HL-60 (cell line): ENCODE data around the gene CXCL9.
"Not testable (repeated sequence)": the region's sequence is repeated elsewhere in the genome, so short reads cannot be mapped to it uniquely, and the experiment has no call there.

Source experiments
- DNase-seq, 2 experiments: peaks; one replicate each; pipeline ENCODE4 v3.0.0-alpha.2; 2010 to 2020; ENCODE audit warnings: low read depth in 1 of 2, low spot score in 1 of 2
- H3K27ac ChIP-seq: fragments of 250-450 bp; sonication (Bioruptor Pico); replicated peaks from 2 replicates; pipeline ENCODE4 v1.5.1; 2020; ENCODE audit warnings: mild to moderate bottlenecking, moderate library complexity
- H3K27me3 ChIP-seq: fragments of 250-450 bp; sonication (Bioruptor Pico); 2 replicates; pipeline ENCODE4 v1.5.1; 2021; ENCODE audit warnings: mild to moderate bottlenecking, moderate library complexity; ENCODE audit not compliant: insufficient read depth, poor library complexity, severe bottlenecking
- H3K4me3 ChIP-seq: replicated peaks from 2 replicates; pipeline ENCODE4 v1.5.1; 2011; ENCODE audit warnings: mild to moderate bottlenecking, control low read depth, low read length; ENCODE audit not compliant: insufficient read depth
- GABPA ChIP-seq: IDR thresholded peaks from 2 replicates; pipeline ENCODE4 v1.6.1; 2012; ENCODE audit warnings: low read depth
- POLR2AphosphoS5 ChIP-seq: IDR thresholded peaks from 2 replicates; pipeline ENCODE4 v1.6.1; 2012; ENCODE audit warnings: low read depth
- REST ChIP-seq: IDR thresholded peaks from 2 replicates; pipeline ENCODE4 v1.6.1; 2012; ENCODE audit warnings: low read depth; ENCODE audit not compliant: insufficient replicate concordance
- SPI1 ChIP-seq: IDR thresholded peaks from 2 replicates; pipeline ENCODE4 v1.6.1; 2012; ENCODE audit warnings: low read depth, mild to moderate bottlenecking, borderline replicate concordance
- TF ChIP-seq, protein P1 (sequence below): IDR thresholded peaks from one replicate; pipeline ENCODE4 v1.5.1; 2011; ENCODE audit warnings: low read length, control low read depth, inconsistent platforms; ENCODE audit not compliant: insufficient read depth

The CXCL9 gene

DNA sequence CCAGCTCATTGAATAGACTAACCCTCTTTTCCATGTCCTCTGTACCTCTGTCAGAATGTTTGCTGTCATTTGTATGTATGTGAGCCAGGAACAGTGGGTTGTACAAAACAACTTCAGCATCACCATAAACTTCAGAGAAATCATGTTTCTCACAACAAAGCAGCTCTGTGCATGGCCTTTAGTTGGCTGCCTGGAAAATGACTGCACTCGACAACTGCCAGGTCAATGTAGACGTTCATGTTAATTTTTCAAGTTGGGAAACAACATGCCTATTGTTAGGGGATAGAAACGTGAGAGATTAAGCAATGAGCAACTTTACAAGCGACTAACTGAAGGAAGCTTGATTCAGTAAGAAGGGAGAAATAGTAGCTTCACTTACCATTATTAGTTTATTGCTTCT, 46.4 kb upstream of the CXCL9 start:
- Histone ChIP-seq H3K27me3 (no peaks in the 10 kb centered on the region), H3K27ac (no peak overlapping the region), H3K4me3 (no peak overlapping the region)
- no peak for DNase-seq
- TF ChIP-seq, protein P1, sequence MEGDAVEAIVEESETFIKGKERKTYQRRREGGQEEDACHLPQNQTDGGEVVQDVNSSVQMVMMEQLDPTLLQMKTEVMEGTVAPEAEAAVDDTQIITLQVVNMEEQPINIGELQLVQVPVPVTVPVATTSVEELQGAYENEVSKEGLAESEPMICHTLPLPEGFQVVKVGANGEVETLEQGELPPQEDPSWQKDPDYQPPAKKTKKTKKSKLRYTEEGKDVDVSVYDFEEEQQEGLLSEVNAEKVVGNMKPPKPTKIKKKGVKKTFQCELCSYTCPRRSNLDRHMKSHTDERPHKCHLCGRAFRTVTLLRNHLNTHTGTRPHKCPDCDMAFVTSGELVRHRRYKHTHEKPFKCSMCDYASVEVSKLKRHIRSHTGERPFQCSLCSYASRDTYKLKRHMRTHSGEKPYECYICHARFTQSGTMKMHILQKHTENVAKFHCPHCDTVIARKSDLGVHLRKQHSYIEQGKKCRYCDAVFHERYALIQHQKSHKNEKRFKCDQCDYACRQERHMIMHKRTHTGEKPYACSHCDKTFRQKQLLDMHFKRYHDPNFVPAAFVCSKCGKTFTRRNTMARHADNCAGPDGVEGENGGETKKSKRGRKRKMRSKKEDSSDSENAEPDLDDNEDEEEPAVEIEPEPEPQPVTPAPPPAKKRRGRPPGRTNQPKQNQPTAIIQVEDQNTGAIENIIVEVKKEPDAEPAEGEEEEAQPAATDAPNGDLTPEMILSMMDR = no peak
- TF ChIP-seq GABPA (no peak), SPI1 (no peak), POLR2AphosphoS5 (no peak), REST (no peak)

DNA sequence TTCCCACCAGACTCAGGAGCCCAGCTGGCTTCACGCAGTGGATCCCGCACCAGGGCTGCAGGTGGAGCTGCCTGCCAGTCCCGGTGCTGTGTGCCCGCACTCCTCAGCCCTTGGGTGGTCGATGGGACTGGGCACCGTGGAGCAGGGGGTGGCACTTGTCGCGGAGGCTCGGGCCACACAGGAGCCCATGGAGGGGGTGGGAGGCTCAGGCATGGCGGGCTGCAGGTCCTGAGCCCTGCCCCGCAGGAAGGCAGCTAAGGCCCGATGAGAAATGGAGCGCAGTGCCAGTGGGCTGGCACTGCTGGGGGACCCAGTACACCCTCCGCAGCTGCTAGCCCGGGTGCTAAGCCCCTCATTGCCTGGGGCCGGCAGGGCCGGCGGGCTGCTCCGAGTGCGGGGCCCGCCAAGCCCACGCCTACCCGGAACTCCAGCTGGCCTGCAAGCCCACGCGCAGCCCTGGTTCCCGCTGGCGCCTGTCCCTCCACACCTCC, 43.3 kb upstream of the CXCL9 start:
- H3K4me3 ChIP-seq, H3K27ac ChIP-seq, DNase-seq, H3K27me3 ChIP-seq: not testable (repeated sequence)

DNA sequence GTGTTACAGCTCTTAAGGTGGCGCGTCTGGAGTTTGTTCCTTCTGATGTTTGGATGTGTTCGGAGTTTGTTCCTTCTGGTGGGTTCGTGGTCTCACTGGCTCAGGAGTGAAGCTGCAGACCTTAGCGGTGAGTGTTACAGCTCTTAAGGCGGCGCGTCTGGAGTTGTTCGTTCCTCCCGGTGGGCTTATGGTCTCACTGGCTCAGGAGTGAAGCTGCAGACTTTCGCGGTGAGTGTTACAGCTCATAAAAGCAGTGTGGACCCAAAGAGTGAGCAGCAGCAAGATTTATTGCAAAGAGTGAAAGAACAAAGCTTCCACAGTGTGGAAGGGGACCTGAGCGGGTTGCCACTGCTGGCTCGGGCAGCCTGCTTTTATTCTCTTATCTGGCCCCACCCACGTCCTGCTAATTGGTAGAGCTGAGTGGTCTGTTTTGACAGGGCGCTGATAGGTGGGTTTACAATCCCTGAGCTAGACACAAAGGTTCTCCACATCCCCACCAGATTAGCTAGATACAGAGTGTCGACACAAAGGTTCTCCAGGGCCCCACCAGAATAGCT, 42.6 kb upstream of the CXCL9 start:
- H3K27ac ChIP-seq = not testable (repeated sequence)

GRCh38 chr4:76044686-76045085, 37.4 kb upstream of the CXCL9 start:
- H3K27me3 ChIP-seq, DNase-seq, H3K27ac ChIP-seq, H3K4me3 ChIP-seq: not testable (repeated sequence)

More for the DNA sequence above, 42.6 kb upstream of the CXCL9 start:
- not testable (repeated sequence) for H3K27me3 ChIP-seq, H3K4me3 ChIP-seq, DNase-seq

DNA sequence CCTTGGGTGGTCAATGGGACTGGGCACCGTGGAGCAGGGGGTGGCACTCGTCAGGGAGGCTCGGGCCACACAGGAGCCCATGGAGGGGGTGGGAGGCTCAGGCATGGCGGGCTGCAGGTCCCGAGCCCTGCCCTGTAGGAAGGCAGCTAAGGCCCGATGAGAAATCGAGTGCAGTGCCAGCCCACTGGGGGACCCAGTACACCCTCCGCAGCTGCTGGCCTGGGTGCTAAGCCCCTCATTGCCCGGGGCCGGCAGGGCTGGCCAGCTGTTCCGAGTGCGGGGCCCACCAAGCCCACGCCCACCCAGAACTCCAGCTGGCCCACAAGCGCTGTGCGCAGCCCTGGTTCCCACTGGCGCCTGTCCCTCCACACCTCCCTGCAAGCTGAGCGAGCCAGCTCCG, 36.0 kb upstream of the CXCL9 start:
- not testable (repeated sequence) for H3K4me3 ChIP-seq, H3K27ac ChIP-seq, DNase-seq, H3K27me3 ChIP-seq

- H3K4me3 ChIP-seq, H3K27ac ChIP-seq, DNase-seq, H3K27me3 ChIP-seq: not testable (repeated sequence)
Measured at GRCh38 chr4:76042241-76042998, 35.1 kb upstream of the CXCL9 start.

DNA sequence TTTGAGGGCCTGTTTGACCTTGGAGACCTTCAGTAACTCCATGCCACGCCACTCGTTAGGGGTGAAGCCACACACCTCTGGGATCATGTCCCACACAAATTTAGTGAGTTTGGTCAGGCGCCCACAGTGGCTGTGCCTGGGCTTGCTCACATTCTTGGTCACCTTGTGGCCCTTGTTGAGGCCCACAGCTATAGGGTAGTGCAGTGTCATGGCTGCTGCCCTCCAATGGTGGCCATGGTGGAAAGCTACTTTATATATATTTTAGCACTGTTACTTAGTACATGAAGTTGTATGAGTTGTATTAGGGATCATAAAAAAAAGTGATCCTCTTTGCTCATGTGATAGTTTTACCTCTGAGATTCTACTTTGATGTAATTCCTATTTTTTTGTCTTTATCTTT, 29.5 kb upstream of the CXCL9 start:
- no peak for TF ChIP-seq SPI1
- TF ChIP-seq, protein P1 = no peak
- no peak for TF ChIP-seq POLR2AphosphoS5
- TF ChIP-seq GABPA = no peak
- no peak for TF ChIP-seq REST
- no peak for DNase-seq
- Histone ChIP-seq H3K4me3 (no peak overlapping the region), H3K27me3 (no peaks in the 10 kb centered on the region), H3K27ac (no peak overlapping the region)
